Measurements from ENCODE around the gene FER1L5. TPM values are rescaled to one million over a fixed set of nuclear protein-coding genes. Genes with fewer than 3 reads are reported as not detected.
A peak's percentile ranks its signal among the peaks of the same experiment; 100 is the strongest.

The FER1L5 gene
- total RNA-seq, 4 donors from 2014 or later = not detected

- H3K4me1 ChIP-seq = peaks cover 19% of the 10 kb centered on the region
- no peak overlapping the region for H3K4me3 ChIP-seq
- no peaks in the 10 kb centered on the region for H3K27me3 ChIP-seq
- H3K27ac ChIP-seq = no peak overlapping the region
- TF ChIP-seq POLR2A (IDR thresholded peaks at IDR 0.05) (no peak), POLR2AphosphoS5 (IDR thresholded peaks at IDR 0.05) (no peak), CTCF (IDR thresholded peaks at IDR 0.05) (no peak)
- H3K9me3 ChIP-seq = no peaks in the 10 kb centered on the region
- WGBS = 54% methylated on average over 5 of the region's 13 CpGs
- H3K36me3 ChIP-seq = no peaks in the 10 kb centered on the region
- DNase-seq (ENCODE audit: low spot score in 2 of 2) = peak in 1 of 2 donors; percentile 72
These were observed 52.4 kb downstream of the FER1L5 start for GRCh38 chr2:96694816-96695455.

DNA sequence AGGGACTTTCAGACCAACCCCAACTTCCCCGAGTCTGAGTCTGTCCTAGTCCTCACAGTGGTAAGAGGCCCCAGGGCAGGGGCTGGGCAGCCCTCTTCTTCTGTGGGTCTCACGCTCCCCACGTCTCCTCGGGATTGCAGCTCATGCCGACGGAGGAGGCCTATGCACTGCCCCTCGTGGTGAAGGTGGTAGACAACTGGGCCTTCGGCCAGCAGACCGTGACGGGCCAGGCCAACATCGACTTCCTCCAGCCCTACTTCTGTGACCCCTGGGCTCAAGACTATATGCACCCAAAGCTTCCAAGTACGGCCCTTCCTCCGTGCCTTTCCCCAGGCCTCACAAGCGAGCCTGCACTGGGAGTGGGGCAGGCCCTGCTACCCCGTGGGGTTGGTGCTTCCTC, 53.0 kb downstream of the FER1L5 start:
- peaks cover 19% of the 10 kb centered on the region for H3K4me1 ChIP-seq
- 79% methylated on average over 10 of the region's 15 CpGs for WGBS
- no peaks in the 10 kb centered on the region for H3K27me3 ChIP-seq
- no peaks in the 10 kb centered on the region for H3K36me3 ChIP-seq
- H3K9me3 ChIP-seq = no peaks in the 10 kb centered on the region
- H3K27ac ChIP-seq = no peak overlapping the region
- H3K4me3 ChIP-seq = no peak overlapping the region
- TF ChIP-seq EP300 (IDR thresholded peaks at IDR 0.05) = no peak
- no peak for TF ChIP-seq POLR2A (IDR thresholded peaks at IDR 0.05)
- TF ChIP-seq POLR2AphosphoS5 (IDR thresholded peaks at IDR 0.05) = no peak
- TF ChIP-seq CTCF (IDR thresholded peaks at IDR 0.05) = no peak
- peak in 1 of 2 donors; percentile 73 for DNase-seq (ENCODE audit: low spot score in 2 of 2)

GRCh38 chr2:96697476-96697875, 54.9 kb downstream of the FER1L5 start:
- Histone ChIP-seq H3K4me3 (no peak overlapping the region), H3K27me3 (no peaks in the 10 kb centered on the region), H3K4me1 (peaks cover 19% of the 10 kb centered on the region), H3K27ac (no peak overlapping the region), H3K36me3 (peaks cover 3% of the 10 kb centered on the region), H3K9me3 (no peaks in the 10 kb centered on the region)
- WGBS = 86% methylated on average over 2 of the region's 2 CpGs
- DNase-seq (ENCODE audit: low spot score in 2 of 2) = peak in 1 of 2 donors; percentile 31
- TF ChIP-seq CTCF (IDR thresholded peaks at IDR 0.05) (no peak), EP300 (IDR thresholded peaks at IDR 0.05) (no peak), POLR2A (IDR thresholded peaks at IDR 0.05) (no peak), POLR2AphosphoS5 (IDR thresholded peaks at IDR 0.05) (no peak)

DNA sequence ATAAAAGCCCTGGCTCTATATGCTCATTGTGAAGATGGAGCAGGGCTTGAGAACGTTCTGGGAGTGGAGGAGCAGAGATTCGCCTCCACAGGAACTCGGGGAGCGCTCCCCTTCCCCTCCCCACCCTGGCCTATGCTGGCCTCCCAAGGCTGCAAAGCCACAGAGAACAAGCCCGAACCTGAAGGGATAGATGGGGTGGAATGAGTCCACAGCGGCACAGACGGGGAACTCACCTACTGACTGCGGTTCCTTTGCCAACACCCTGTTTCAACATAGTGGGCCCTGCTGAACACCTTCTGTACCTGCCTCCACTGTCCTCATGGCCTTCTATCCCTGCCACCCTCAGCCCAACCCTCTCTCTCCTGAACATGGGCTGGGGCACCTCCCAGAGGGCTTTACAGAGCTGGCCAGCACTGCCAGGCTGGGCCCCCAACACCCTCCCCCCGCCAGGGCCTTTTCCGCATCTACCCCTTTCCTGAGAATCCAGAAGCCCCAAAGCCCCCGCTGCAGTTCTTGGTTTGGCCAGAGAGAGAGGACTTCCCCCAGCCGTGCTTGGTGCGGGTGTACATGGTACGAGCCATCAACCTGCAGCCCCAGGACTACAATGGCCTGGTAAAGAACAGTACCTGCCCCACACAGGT, 55.8 kb downstream of the FER1L5 start:
- no peak for DNase-seq (ENCODE audit: low spot score in 2 of 2)
- no peak overlapping the region for H3K4me3 ChIP-seq
- H3K27ac ChIP-seq = no peak overlapping the region
- no peaks in the 10 kb centered on the region for H3K9me3 ChIP-seq
- peaks cover 12% of the 10 kb centered on the region for H3K36me3 ChIP-seq
- H3K4me1 ChIP-seq = peaks cover 19% of the 10 kb centered on the region
- H3K27me3 ChIP-seq = no peaks in the 10 kb centered on the region
- WGBS = 68% methylated on average over 10 of the region's 14 CpGs
- no peak for TF ChIP-seq POLR2A (IDR thresholded peaks at IDR 0.05)
- TF ChIP-seq CTCF (IDR thresholded peaks at IDR 0.05) = no peak
- no peak for TF ChIP-seq POLR2AphosphoS5 (IDR thresholded peaks at IDR 0.05)
- TF ChIP-seq EP300 (IDR thresholded peaks at IDR 0.05) = no peak

DNA sequence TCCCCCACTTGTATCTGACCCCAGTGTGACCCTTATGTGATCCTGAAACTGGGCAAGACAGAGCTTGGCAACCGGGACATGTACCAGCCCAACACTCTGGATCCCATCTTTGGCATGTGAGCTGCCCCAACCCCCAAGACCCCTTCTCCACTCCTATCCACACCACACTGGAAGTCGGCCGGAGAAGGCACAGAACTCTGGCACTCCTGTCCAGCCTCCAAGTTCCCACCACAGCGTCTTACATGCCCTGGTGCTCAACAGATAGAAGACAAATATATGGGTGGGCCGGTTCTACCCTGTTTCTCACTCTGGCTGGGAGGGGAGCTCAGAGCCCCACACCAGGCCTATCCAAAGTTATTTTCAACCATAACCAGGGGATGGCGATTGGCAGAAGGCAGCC, 56.5 kb downstream of the FER1L5 start:
- H3K27me3 ChIP-seq = no peaks in the 10 kb centered on the region
- no peaks in the 10 kb centered on the region for H3K9me3 ChIP-seq
- H3K27ac ChIP-seq = no peak overlapping the region
- peaks cover 14% of the 10 kb centered on the region for H3K36me3 ChIP-seq
- 95% methylated on average over 6 of the region's 6 CpGs for WGBS
- H3K4me1 ChIP-seq = peaks cover 19% of the 10 kb centered on the region
- no peak for DNase-seq (ENCODE audit: low spot score in 2 of 2)
- TF ChIP-seq CTCF (IDR thresholded peaks at IDR 0.05) (no peak), POLR2A (IDR thresholded peaks at IDR 0.05) (no peak)
- no peak overlapping the region for H3K4me3 ChIP-seq
